ENCODE results near the gene RNF213.
"Not testable (repeated sequence)": the region's sequence is repeated elsewhere in the genome, so short reads cannot be mapped to it uniquely, and the experiment has no call there.

Gene RNF213

DNA sequence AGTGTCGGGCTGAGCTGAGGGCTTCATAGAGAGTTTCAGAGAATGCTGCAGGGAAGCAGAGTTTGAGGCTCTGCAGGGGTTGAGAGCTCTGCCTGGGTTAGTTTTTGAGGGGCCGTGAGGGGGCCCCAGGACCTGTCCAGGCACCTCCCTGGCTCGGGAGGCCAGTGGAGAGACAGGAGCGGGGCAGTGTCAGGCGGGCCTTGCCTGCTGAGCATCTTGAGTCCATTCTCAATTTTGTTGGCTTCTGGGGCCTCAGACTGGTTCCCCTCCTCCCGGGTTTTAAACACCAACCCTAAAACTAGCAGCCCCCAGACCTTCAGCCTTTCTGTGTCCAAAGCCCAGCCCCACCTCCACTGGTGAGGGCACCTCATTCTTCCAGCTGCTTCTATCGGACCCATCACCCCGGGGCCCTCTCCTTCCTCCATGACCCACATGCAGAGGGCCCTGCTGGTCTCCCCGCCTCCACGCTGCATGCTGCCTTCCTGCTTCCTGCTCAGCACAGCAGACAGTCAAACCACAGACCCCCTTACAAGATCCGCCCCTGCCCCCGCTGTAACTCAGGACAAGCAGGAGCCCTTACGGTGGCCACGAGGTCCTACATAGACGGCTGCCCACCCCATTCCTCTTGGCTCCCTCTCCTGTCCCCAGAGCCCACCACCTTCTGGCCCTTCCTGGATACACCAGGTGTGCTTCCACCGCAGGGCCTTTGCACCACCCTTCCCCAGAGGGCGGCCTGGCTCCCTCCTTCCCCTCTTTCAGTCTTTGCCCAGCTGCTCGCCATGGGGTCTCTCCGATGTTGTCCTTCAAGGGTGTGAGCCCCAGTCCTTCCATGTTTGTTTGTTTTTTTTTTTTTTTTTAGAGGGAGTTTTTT is 3.8 kb downstream of the RNF213 start:
- peak; percentile 67 for DNase-seq
- peaks cover 2% of the 10 kb centered on the region for H3K27me3 Mint-ChIP-seq
- H3K36me3 Mint-ChIP-seq (ENCODE audit: low read depth), result peaks cover 24% of the 10 kb centered on the region
- peaks cover 4% of the 10 kb centered on the region for H3K9me3 Mint-ChIP-seq
- H3K4me1 Mint-ChIP-seq, result peaks cover 59% of the 10 kb centered on the region
- H3K4me3 Mint-ChIP-seq, result peak overlapping the region; percentile 96
- peak; percentile 5 for ATAC-seq
- H3K27ac Mint-ChIP-seq, result peak overlapping the region; percentile 97

DNA sequence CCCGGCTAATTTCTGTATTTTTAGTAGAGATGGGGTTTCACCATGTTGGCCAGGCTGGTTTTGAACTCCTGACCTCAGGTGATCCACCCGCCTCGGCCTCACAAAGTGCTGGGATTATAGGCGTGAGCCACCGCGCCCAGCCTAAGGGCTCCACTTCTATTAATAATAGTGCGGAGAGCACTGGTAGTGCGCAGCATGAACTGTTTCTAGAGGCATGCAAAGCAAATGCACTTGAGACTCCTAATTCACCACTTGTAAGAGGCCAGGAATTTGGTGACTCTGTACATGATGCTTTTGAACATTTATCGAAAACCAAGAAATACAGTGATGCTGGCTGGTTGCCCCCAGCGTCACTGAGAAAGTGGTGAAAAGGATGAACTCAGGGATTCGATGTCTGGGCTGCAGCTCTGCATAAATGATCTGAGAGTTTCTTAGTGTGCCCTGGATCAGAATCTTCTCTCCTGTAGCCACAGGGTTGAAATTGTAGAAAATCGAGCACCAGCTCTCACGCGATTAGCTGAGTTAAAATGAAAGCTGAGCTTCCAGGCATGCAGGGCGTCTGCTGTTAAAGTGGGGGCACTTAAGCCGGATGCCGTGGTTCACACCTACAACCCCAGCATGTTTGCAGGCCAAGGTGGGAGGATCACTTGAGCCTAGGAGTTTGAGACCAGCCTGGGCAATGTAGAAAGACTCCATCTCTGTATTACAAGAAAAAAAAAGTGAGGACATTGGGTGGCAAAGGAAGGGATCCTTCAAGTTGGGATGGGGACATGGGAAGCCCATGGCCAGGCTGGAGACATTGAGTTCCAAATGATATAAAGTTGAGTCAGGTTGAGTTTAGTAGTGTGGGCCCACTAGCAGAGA is 4.8 kb downstream of the RNF213 start:
- Mint-ChIP-seq H3K27ac (peak overlapping the region; percentile 97), H3K36me3 (ENCODE audit: low read depth) (peaks cover 30% of the 10 kb centered on the region), H3K4me3 (peak overlapping the region; percentile 96), H3K27me3 (no peaks in the 10 kb centered on the region), H3K9me3 (peaks cover 4% of the 10 kb centered on the region), H3K4me1 (peaks cover 56% of the 10 kb centered on the region)
- peak; percentile 70 for DNase-seq
- ATAC-seq, result peak; percentile 60

DNA sequence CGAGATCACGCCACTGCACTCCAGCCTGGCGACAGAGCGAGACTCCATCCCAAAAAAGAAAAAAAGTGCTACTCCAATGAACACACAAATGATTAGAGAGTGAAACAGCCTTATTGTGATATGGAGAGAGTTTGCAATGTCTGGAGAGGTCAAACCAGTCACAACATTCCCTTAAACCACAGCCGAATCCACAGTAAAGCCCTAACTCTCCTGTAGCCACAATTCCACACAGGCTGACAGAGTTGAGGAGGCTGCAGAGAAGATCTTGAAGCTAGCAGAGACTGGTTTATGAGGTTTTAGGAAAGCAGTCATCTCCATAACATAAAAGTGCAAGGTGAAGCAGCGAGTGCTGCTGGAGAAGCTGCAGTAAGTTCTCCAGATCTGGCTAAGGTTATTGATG is 6.7 kb downstream of the RNF213 start:
- Mint-ChIP-seq H3K27me3 (no peaks in the 10 kb centered on the region), H3K4me3 (no peak overlapping the region), H3K36me3 (ENCODE audit: low read depth) (peaks cover 37% of the 10 kb centered on the region), H3K4me1 (peaks cover 54% of the 10 kb centered on the region), H3K27ac (no peak overlapping the region), H3K9me3 (peaks cover 4% of the 10 kb centered on the region)
- ATAC-seq (no peak), DNase-seq (no peak)

DNA sequence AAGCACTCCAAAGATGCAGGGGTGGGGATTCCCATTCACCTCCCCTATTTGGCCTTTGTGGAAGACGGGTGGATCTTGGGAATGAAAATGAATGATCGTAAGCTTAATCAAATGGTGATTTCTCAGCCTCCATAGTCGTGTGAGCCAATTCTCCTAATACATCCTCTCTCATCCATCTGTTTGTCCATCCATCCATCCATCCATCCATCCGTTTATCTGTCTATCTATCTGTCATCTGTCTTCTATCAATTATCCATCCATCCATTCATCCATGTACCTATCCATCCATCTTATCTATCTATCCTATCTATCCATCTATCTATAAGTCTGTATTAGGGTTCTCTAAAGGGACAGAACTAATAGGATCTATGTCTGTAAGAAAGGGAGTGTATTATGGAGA is 7.8 kb downstream of the RNF213 start:
- Mint-ChIP-seq H3K9me3 (peaks cover 4% of the 10 kb centered on the region), H3K4me1 (peaks cover 52% of the 10 kb centered on the region), H3K36me3 (ENCODE audit: low read depth) (peaks cover 40% of the 10 kb centered on the region), H3K27ac (no peak overlapping the region), H3K27me3 (no peaks in the 10 kb centered on the region), H3K4me3 (no peak overlapping the region)
- DNase-seq (no peak), ATAC-seq (no peak)

GRCh38 chr17:80269405-80269807 is 8.8 kb downstream of the RNF213 start:
- H3K36me3 Mint-ChIP-seq (ENCODE audit: low read depth), result peaks cover 42% of the 10 kb centered on the region
- ATAC-seq (no peak), DNase-seq (no peak)
- H3K9me3 Mint-ChIP-seq, result peaks cover 4% of the 10 kb centered on the region
- H3K27me3 Mint-ChIP-seq, result no peaks in the 10 kb centered on the region
- no peak overlapping the region for H3K4me3 Mint-ChIP-seq
- H3K27ac Mint-ChIP-seq, result no peak overlapping the region
- H3K4me1 Mint-ChIP-seq, result peaks cover 58% of the 10 kb centered on the region

DNA sequence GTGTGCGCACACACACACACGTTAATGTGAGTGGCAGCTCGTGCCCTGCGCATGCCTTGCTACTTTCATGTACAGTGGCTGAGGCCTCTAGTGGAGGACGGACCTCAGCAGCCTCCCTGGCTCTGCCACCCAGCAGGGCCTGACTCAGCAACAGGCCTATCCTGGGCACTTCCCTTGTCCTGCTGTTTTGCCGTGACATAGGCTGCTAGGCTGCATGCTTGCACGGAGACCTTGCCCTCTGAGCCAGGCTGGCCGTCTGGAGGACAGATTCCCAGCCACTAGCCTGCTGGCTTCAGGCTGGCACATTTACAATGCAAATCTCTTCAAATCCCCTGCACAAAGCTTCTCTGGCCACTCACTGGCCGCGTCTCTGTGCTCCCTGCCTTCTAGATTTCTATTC is 9.5 kb downstream of the RNF213 start:
- no peak overlapping the region for H3K4me3 Mint-ChIP-seq
- no peak for ATAC-seq
- DNase-seq, result no peak
- H3K9me3 Mint-ChIP-seq, result peaks cover 4% of the 10 kb centered on the region
- H3K27me3 Mint-ChIP-seq, result no peaks in the 10 kb centered on the region
- peaks cover 51% of the 10 kb centered on the region for H3K4me1 Mint-ChIP-seq
- peaks cover 38% of the 10 kb centered on the region for H3K36me3 Mint-ChIP-seq (ENCODE audit: low read depth)
- H3K27ac Mint-ChIP-seq, result no peak overlapping the region

GRCh38 chr17:80270836-80271235 is 10.2 kb downstream of the RNF213 start:
- H3K9me3 Mint-ChIP-seq, result peaks cover under 1% of the 10 kb centered on the region
- H3K4me1 Mint-ChIP-seq, result peaks cover 47% of the 10 kb centered on the region
- DNase-seq (peak; percentile 52), ATAC-seq (peak; percentile 75)
- peaks cover 34% of the 10 kb centered on the region for H3K36me3 Mint-ChIP-seq (ENCODE audit: low read depth)
- H3K27me3 Mint-ChIP-seq, result no peaks in the 10 kb centered on the region
- peak overlapping the region; percentile 17 for H3K27ac Mint-ChIP-seq
- no peak overlapping the region for H3K4me3 Mint-ChIP-seq

DNA sequence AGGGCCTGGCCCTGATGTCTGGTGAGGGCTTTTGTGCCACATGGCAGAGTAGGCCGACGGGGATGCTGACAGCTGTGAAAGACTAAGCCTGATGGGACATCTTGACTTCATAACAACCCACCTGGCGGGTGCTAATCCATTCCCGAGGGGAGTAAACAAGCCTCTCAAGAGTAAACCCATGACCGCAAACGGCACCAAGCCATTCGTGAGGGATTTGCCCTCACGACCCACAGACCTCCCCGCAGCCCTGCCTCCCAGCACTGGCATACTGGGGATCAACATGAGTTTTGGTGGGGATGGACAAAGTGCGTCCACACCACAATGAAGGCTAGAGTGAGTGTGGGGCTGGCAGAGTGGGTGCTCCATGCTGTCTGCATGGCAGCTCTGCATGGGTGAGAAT is 11.7 kb downstream of the RNF213 start:
- Mint-ChIP-seq H3K36me3 (ENCODE audit: low read depth) (peaks cover 35% of the 10 kb centered on the region), H3K9me3 (no peaks in the 10 kb centered on the region), H3K4me3 (no peak overlapping the region), H3K27ac (no peak overlapping the region), H3K27me3 (no peaks in the 10 kb centered on the region), H3K4me1 (peaks cover 41% of the 10 kb centered on the region)
- ATAC-seq (no peak), DNase-seq (no peak)

DNA sequence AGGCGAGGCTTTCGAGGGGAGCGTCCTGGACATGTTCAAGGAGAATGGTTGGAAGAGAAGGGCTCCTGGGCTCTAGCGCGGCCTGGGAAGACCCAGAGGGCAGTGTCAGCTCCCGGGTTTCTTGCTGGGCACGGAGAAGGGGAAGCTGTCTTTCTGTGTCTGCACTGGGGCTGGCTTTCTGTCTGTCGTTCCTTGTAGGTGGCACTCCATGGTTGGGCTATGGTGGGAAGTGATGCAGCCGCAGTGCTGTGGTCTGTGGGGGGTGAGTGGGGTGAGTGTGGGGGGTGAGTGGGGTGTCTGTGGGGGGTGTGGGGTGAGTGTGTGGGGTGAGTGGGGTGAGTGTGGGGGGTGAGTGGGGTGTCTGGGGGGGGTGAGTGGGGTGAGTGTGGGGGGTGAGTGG is 13.7 kb downstream of the RNF213 start:
- peaks cover 36% of the 10 kb centered on the region for H3K36me3 Mint-ChIP-seq (ENCODE audit: low read depth)
- peak overlapping the region; percentile 82 for H3K27ac Mint-ChIP-seq
- no peak for ATAC-seq
- peaks cover 41% of the 10 kb centered on the region for H3K4me1 Mint-ChIP-seq
- H3K9me3 Mint-ChIP-seq, result no peaks in the 10 kb centered on the region
- H3K27me3 Mint-ChIP-seq, result no peaks in the 10 kb centered on the region
- H3K4me3 Mint-ChIP-seq, result no peak overlapping the region
- no peak for DNase-seq

DNA sequence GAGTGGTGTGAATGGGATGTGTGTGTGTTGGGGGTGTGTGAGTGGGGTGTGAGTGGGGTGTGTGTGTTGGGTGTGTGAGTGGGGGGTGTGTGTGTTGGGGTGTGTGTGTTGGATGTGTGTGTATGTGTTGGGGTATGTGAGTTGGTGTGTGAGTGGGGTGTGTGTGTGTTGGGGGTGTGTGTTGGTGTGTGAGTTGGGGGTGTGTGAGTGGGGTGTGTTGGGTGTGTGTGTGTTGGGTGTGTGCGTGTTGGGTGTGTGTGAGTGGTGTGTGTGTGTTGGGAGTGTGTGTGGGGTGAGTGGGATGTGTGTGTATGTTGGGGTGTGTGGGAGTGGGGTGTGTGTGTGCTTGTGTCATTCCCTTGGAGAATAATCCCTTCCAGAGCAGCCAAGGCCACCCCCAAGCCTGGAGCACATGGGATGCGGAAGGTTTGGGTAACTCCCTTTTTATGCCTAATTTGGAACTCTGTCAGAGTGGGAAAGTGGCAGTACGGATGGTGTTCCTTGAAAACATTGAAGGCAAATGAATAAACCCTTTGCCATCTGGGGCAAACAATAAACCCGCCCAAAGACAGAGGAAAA is 14.3 kb downstream of the RNF213 start:
- Mint-ChIP-seq H3K27me3 (no peaks in the 10 kb centered on the region), H3K9me3 (no peaks in the 10 kb centered on the region), H3K4me1 (peaks cover 43% of the 10 kb centered on the region), H3K27ac (peak overlapping the region; percentile 7), H3K36me3 (ENCODE audit: low read depth) (peaks cover 40% of the 10 kb centered on the region), H3K4me3 (no peak overlapping the region)
- ATAC-seq (no peak), DNase-seq (no peak)

GRCh38 chr17:80275857-80276256 is 15.2 kb downstream of the RNF213 start:
- H3K27ac Mint-ChIP-seq, H3K9me3 Mint-ChIP-seq, H3K27me3 Mint-ChIP-seq, ATAC-seq, H3K4me3 Mint-ChIP-seq, DNase-seq: not testable (repeated sequence)
- peaks cover 35% of the 10 kb centered on the region for H3K36me3 Mint-ChIP-seq (ENCODE audit: low read depth)
- H3K4me1 Mint-ChIP-seq, result peaks cover 40% of the 10 kb centered on the region

DNA sequence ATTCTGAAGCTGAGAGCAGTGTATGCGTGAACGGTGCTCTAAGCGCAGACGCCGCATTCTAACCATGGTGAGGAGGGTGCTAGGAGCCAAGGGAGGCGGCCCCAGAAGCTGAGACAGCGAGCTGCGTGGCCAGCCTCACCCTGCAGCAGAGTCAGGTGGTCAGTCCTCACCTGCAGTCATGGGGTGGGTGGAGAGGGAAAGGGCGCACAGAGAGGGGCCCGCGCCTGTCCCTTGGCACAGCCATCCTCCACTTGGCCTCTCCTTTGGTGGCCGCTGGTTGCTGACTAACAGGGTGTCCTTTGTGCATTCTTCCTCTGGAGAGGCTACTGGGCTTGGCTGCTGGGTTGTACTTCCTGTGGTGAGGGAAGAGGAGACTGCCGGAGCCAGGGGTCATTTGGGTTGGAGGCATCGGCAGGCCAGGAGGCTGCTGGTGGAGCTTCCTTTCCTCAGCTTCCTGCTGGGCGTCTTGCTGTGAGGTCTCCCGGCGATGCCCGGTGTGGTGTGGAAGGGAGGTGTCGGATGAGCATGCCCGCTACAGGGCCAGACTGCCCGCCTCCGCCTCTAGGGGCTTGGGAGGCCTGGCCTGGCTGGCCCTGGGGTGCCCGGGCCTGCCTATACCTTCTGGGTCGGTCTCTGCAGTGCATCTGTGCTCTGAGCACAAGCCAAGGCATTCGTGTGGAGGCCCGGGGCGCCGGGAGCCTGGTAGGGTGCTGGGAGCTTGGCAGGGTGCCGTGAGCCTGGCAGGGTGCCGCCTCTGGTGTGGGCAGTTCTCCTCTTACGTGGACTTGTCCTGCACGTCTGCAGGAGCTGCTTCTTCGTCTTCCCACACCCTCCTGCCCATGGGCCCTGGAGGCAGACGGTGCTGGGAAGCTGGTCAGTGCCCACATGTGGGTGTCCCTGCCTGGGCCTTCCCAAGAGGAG is 17.4 kb downstream of the RNF213 start:
- Mint-ChIP-seq H3K4me1 (peaks cover 30% of the 10 kb centered on the region), H3K27me3 (no peaks in the 10 kb centered on the region), H3K4me3 (no peak overlapping the region), H3K27ac (peak overlapping the region; percentile 69), H3K36me3 (ENCODE audit: low read depth) (peaks cover 27% of the 10 kb centered on the region), H3K9me3 (no peaks in the 10 kb centered on the region)
- ATAC-seq, result peak; percentile 13
- DNase-seq, result no peak

GRCh38 chr17:80279895-80280294 is 19.2 kb downstream of the RNF213 start:
- DNase-seq, result no peak
- no peak for ATAC-seq
- H3K27ac Mint-ChIP-seq, result peak overlapping the region; percentile 68
- H3K4me3 Mint-ChIP-seq, result no peak overlapping the region
- no peaks in the 10 kb centered on the region for H3K27me3 Mint-ChIP-seq
- H3K4me1 Mint-ChIP-seq, result peaks cover 22% of the 10 kb centered on the region
- peaks cover 23% of the 10 kb centered on the region for H3K36me3 Mint-ChIP-seq (ENCODE audit: low read depth)
- H3K9me3 Mint-ChIP-seq, result no peaks in the 10 kb centered on the region

GRCh38 chr17:80281516-80281915 is 20.9 kb downstream of the RNF213 start:
- Mint-ChIP-seq H3K36me3 (ENCODE audit: low read depth) (peaks cover 17% of the 10 kb centered on the region), H3K27me3 (no peaks in the 10 kb centered on the region), H3K4me1 (peaks cover 15% of the 10 kb centered on the region), H3K4me3 (no peak overlapping the region), H3K27ac (no peak overlapping the region), H3K9me3 (no peaks in the 10 kb centered on the region)
- DNase-seq, result no peak
- no peak for ATAC-seq
